ENCODE results near the gene OR52I2. TPM values are rescaled to one million over a fixed set of nuclear protein-coding genes. Genes with fewer than 3 reads are reported as not detected.

Gene OR52I2
- polyA plus RNA-seq, 3 donors = 0.04 TPM; not detected in 2

- H3K4me1 ChIP-seq (ENCODE audit: control insufficient read depth in 1 of 2, insufficient read depth in 2 of 2, low read length in 2 of 2) = no peaks in the 10 kb centered on the region
- H3K9me3 ChIP-seq (replicated peaks in 1 of 2; ENCODE audit: control insufficient read depth in 1 of 2, insufficient read depth in 1 of 2, low read length in 2 of 2) = peaks cover 0 to 5% of the 10 kb centered on the region in 2 donors
- H3K4me3 ChIP-seq (replicated peaks in 1 of 3; ENCODE audit: low read depth in 2 of 3, low read length in 3 of 3) = no peak overlapping the region
- Mint-ChIP-seq H3K4me3 (no peak overlapping the region), H3K36me3 (no peaks in the 10 kb centered on the region), H3K27ac (no peak overlapping the region), H3K4me1 (no peaks in the 10 kb centered on the region), H3K9me3 (peaks cover 4 to 30% (median 15%) of the 10 kb centered on the region in 7 donors), H3K27me3 (ENCODE audit: low read depth in 3 of 3) (peaks cover 3 to 20% (median 8%) of the 10 kb centered on the region in 3 donors)
- H3K9ac ChIP-seq (ENCODE audit: insufficient read depth, low read length, poor library complexity, severe bottlenecking) = no peak overlapping the region
- no peaks in the 10 kb centered on the region for H3K27me3 ChIP-seq (ENCODE audit: control insufficient read depth in 2 of 2, insufficient read depth in 2 of 2, low read length in 2 of 2)
- H3K4me2 ChIP-seq (replicated peaks; ENCODE audit: extremely low read depth, low read length, poor library complexity, severe bottlenecking) = no peak overlapping the region
- no peak for DNase-seq
- H3K27ac ChIP-seq (ENCODE audit: low read depth in 1 of 2, low read length in 2 of 2) = no peak overlapping the region
- H4K20me1 ChIP-seq (ENCODE audit: insufficient read depth, low read length) = no peaks in the 10 kb centered on the region
- TF ChIP-seq CTCF (IDR thresholded peaks at IDR 0.05) = no peak
- no CpG with 5 or more reads among the region's 3 CpGs for WGBS (ENCODE audit: insufficient coverage)
- H3K79me2 ChIP-seq (ENCODE audit: insufficient read depth, low read length) = no peaks in the 10 kb centered on the region
- no peak overlapping the region for H2AFZ ChIP-seq (ENCODE audit: insufficient read depth, low read depth, low read length, poor library complexity, severe bottlenecking)
- H3K36me3 ChIP-seq (replicated peaks in 1 of 2; ENCODE audit: control insufficient read depth in 1 of 2, insufficient read depth in 2 of 2, low read length in 2 of 2) = no peaks in the 10 kb centered on the region
- intact Hi-C loops (cut with micrococcal nuclease) = no loop called here
Measured at GRCh38 chr11:4565371-4565770, 16.2 kb upstream of the OR52I2 start.

GRCh38 chr11:4569075-4569474 is 12.5 kb upstream of the OR52I2 start:
- Histone ChIP-seq H3K79me2 (ENCODE audit: insufficient read depth, low read length) (no peaks in the 10 kb centered on the region), H3K36me3 (replicated peaks in 1 of 2; ENCODE audit: control insufficient read depth in 1 of 2, insufficient read depth in 2 of 2, low read length in 2 of 2) (no peaks in the 10 kb centered on the region), H3K9me3 (replicated peaks in 1 of 2; ENCODE audit: control insufficient read depth in 1 of 2, insufficient read depth in 1 of 2, low read length in 2 of 2) (peaks cover 0 to 5% of the 10 kb centered on the region in 2 donors), H3K27me3 (ENCODE audit: control insufficient read depth in 2 of 2, insufficient read depth in 2 of 2, low read length in 2 of 2) (peaks cover 12 to 19% of the 10 kb centered on the region in 2 donors), H3K4me3 (replicated peaks in 1 of 3; ENCODE audit: low read depth in 2 of 3, low read length in 3 of 3) (no peak overlapping the region), H3K27ac (ENCODE audit: low read depth in 1 of 2, low read length in 2 of 2) (no peak overlapping the region), H3K4me2 (replicated peaks; ENCODE audit: extremely low read depth, low read length, poor library complexity, severe bottlenecking) (no peak overlapping the region), H3K4me1 (ENCODE audit: control insufficient read depth in 1 of 2, insufficient read depth in 2 of 2, low read length in 2 of 2) (no peaks in the 10 kb centered on the region), H4K20me1 (ENCODE audit: insufficient read depth, low read length) (no peaks in the 10 kb centered on the region), H3K9ac (ENCODE audit: insufficient read depth, low read length, poor library complexity, severe bottlenecking) (no peak overlapping the region), H2AFZ (ENCODE audit: insufficient read depth, low read depth, low read length, poor library complexity, severe bottlenecking) (no peak overlapping the region)
- intact Hi-C loops (cut with micrococcal nuclease) = no loop called here
- no peak for TF ChIP-seq CTCF (IDR thresholded peaks at IDR 0.05)
- no peak for DNase-seq
- Mint-ChIP-seq H3K4me1 (no peaks in the 10 kb centered on the region), H3K9me3 (peaks cover 0 to 13% (median 7%) of the 10 kb centered on the region in 7 donors), H3K4me3 (no peak overlapping the region), H3K27me3 (ENCODE audit: low read depth in 3 of 3) (peaks cover 2 to 26% (median 3%) of the 10 kb centered on the region in 3 donors), H3K36me3 (no peaks in the 10 kb centered on the region), H3K27ac (no peak overlapping the region)
- WGBS (ENCODE audit: insufficient coverage) = 98% methylated on average over 11 of the region's 18 CpGs

Data from CD14-positive monocyte (primary cell).